ENCODE results near the gene RARS2.
"Not testable (repeated sequence)": the region's sequence is repeated elsewhere in the genome, so short reads cannot be mapped to it uniquely, and the experiment has no call there.

RARS2 gene

GRCh38 chr6:87489326-87489725, 100.5 kb downstream of the RARS2 start:
- DNase-seq = not testable (repeated sequence)

- no peak for DNase-seq
Measured at GRCh38 chr6:87487555-87487954, 102.2 kb downstream of the RARS2 start.

- DNase-seq = no peak
Measured at GRCh38 chr6:87484491-87484890, 105.3 kb downstream of the RARS2 start.

GRCh38 chr6:87483929-87484328, 105.9 kb downstream of the RARS2 start:
- DNase-seq = no peak

GRCh38 chr6:87482366-87482765, 107.4 kb downstream of the RARS2 start:
- DNase-seq = no peak

- no peak for DNase-seq
Measured at GRCh38 chr6:87481931-87482330, 107.9 kb downstream of the RARS2 start.

GRCh38 chr6:87473419-87473903, 116.3 kb downstream of the RARS2 start:
- DNase-seq = peak; percentile 37

- peak; percentile 74 for DNase-seq
Measured at GRCh38 chr6:87472525-87473418, 117.0 kb downstream of the RARS2 start, which contains the start of gene SLC35A1. SLC35A1 (plus strand) TSS chr6:87472974; CDS start chr6:87473004, 30 bp downstream.

- DNase-seq = no peak
Measured at GRCh38 chr6:87465051-87465450, 124.7 kb downstream of the RARS2 start.
